ENCODE data around the gene NCOA7. TPM values are rescaled to one million over a fixed set of nuclear protein-coding genes. Genes with fewer than 3 reads are reported as not detected.

Gene NCOA7
- total RNA-seq, 1 experiment from 2014 or later, result 51.0 TPM

- no peak overlapping the region for H3K27ac ChIP-seq
- peaks cover 53% of the 10 kb centered on the region for H3K36me3 ChIP-seq (ENCODE audit: low read depth)
- ChIA-PET CTCF (no interaction called here), POLR2A (ENCODE audit: unreplicated experiment) (no interaction called here)
- H3K4me1 ChIP-seq (replicated peaks; ENCODE audit: insufficient read depth), result no peaks in the 10 kb centered on the region
- no peaks in the 10 kb centered on the region for H3K9me3 ChIP-seq (ENCODE audit: insufficient read depth, low read depth)
- no TSS peak for BruUV-seq (replicated peaks)
- H3K79me2 ChIP-seq (ENCODE audit: low read depth), result no peaks in the 10 kb centered on the region
- no peaks in the 10 kb centered on the region; the same call in 1 of the 2 replicates for H3F3A ChIP-seq (ENCODE audit: insufficient read depth, low read depth)
- H3K27me3 ChIP-seq (ENCODE audit: insufficient read depth, low read depth), result no peaks in the 10 kb centered on the region
- H3K4me3 ChIP-seq, result no peak overlapping the region
- TF ChIP-seq EZH2 (IDR thresholded peaks at IDR 0.05; ENCODE audit: low read depth) (no peak), CTCF (conservative IDR thresholded peaks at IDR 0.05) (no peak)
- intact Hi-C loops (cut with micrococcal nuclease; ENCODE audit: unreplicated experiment), result no loop called here
- H3K4me2 ChIP-seq, result no peak overlapping the region
- H4K20me1 ChIP-seq (ENCODE audit: insufficient read depth), result no peaks in the 10 kb centered on the region
- no peaks in the 10 kb centered on the region for H3K9me2 ChIP-seq (ENCODE audit: insufficient read depth)
- DNase-seq, result no peak
- H2AFZ ChIP-seq, result no peak overlapping the region
Measured at GRCh38 chr6:125886914-125887313, 96.2 kb downstream of the NCOA7 start.

- Histone ChIP-seq H3K4me3 (no peak overlapping the region), H3K27me3 (ENCODE audit: insufficient read depth, low read depth) (no peaks in the 10 kb centered on the region), H3K4me2 (no peak overlapping the region), H4K20me1 (ENCODE audit: insufficient read depth) (no peaks in the 10 kb centered on the region), H3K36me3 (ENCODE audit: low read depth) (peaks cover 48% of the 10 kb centered on the region), H3K27ac (no peak overlapping the region), H3F3A (ENCODE audit: insufficient read depth, low read depth) (no peaks in the 10 kb centered on the region; the same call in 1 of the 2 replicates), H2AFZ (no peak overlapping the region), H3K9me3 (ENCODE audit: insufficient read depth, low read depth) (no peaks in the 10 kb centered on the region), H3K9me2 (ENCODE audit: insufficient read depth) (no peaks in the 10 kb centered on the region), H3K4me1 (replicated peaks; ENCODE audit: insufficient read depth) (no peaks in the 10 kb centered on the region), H3K79me2 (ENCODE audit: low read depth) (no peaks in the 10 kb centered on the region)
- TF ChIP-seq CTCF (conservative IDR thresholded peaks at IDR 0.05), result no peak
- no peak for TF ChIP-seq EZH2 (IDR thresholded peaks at IDR 0.05; ENCODE audit: low read depth)
- BruUV-seq (replicated peaks), result no TSS peak
- CTCF ChIA-PET, result no interaction called here
- intact Hi-C loops (cut with micrococcal nuclease; ENCODE audit: unreplicated experiment), result no loop called here
- no peak for DNase-seq
- POLR2A ChIA-PET (ENCODE audit: unreplicated experiment), result no interaction called here
Measured at GRCh38 chr6:125887372-125887771, 96.6 kb downstream of the NCOA7 start.

GRCh38 chr6:125888989-125889656 is 98.4 kb downstream of the NCOA7 start:
- TF ChIP-seq EZH2 (IDR thresholded peaks at IDR 0.05; ENCODE audit: low read depth), result no peak
- TF ChIP-seq CTCF (conservative IDR thresholded peaks at IDR 0.05), result peak; percentile 72
- CTCF ChIA-PET, result interaction anchor here (0.8 kb wide), 1 partner anchor 99 kb away, joined by 4 read pairs; the partner anchor contains the start of gene NCOA7
- no peaks in the 10 kb centered on the region for H3K4me1 ChIP-seq (replicated peaks; ENCODE audit: insufficient read depth)
- no peaks in the 10 kb centered on the region for H4K20me1 ChIP-seq (ENCODE audit: insufficient read depth)
- peak in 1 of 2 experiments; percentile 66 for DNase-seq
- H3K9me3 ChIP-seq (ENCODE audit: insufficient read depth, low read depth), result no peaks in the 10 kb centered on the region
- H3K79me2 ChIP-seq (ENCODE audit: low read depth), result no peaks in the 10 kb centered on the region
- no peaks in the 10 kb centered on the region; the same call in 1 of the 2 replicates for H3F3A ChIP-seq (ENCODE audit: insufficient read depth, low read depth)
- no peak overlapping the region for H3K4me2 ChIP-seq
- 0 out of 2 replicates have a peak overlapping the region, but pooled peaks have one; percentile 14 for H3K27ac ChIP-seq
- H2AFZ ChIP-seq, result no peak overlapping the region
- intact Hi-C loops (cut with micrococcal nuclease; ENCODE audit: unreplicated experiment), result no loop called here
- peaks cover 36% of the 10 kb centered on the region for H3K36me3 ChIP-seq (ENCODE audit: low read depth)
- H3K4me3 ChIP-seq, result no peak overlapping the region
- BruUV-seq (replicated peaks), result no TSS peak
- no peaks in the 10 kb centered on the region for H3K27me3 ChIP-seq (ENCODE audit: insufficient read depth, low read depth)
- POLR2A ChIA-PET (ENCODE audit: unreplicated experiment), result interaction anchor here (0.5 kb wide), 1 partner anchor 8 kb away, joined by 3 read pairs; no protein-coding TSS in a partner anchor
- H3K9me2 ChIP-seq (ENCODE audit: insufficient read depth), result no peaks in the 10 kb centered on the region

Data from PC-9 (cell line).